HG02870 (cell line): Measurements from ENCODE around the gene SDK1.
"Not testable (repeated sequence)": the region's sequence is repeated elsewhere in the genome, so short reads cannot be mapped to it uniquely, and the experiment has no call there.

ENCODE experiments used
- ATAC-seq: cut with Tn5 transposase; IDR thresholded peaks from one replicate; pipeline ENCODE4 v1.9.1; 2021; ENCODE audit warnings: mild to moderate bottlenecking, moderate library complexity; ENCODE audit not compliant: unreplicated experiment

The SDK1 gene

DNA sequence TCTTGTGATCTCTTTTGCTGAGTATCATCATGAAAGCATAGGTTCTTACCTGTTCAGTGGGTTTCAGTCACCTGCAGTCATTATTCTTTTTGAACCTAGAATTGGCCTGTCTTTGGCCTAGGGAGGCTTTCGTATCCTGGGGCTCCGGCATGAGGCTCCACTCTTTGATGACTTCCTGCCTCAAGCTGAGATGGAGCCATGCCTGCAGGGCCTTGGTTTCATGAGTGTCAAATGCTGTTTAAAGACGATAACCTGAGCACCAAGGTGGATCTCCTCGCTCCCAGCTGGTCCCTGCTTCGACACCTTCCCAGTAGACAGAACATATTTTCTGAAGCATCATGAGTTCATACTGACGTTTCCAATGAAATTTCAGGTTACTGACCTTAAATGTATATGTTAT lies 783.2 kb downstream of the SDK1 start:
- ATAC-seq, result no peak

DNA sequence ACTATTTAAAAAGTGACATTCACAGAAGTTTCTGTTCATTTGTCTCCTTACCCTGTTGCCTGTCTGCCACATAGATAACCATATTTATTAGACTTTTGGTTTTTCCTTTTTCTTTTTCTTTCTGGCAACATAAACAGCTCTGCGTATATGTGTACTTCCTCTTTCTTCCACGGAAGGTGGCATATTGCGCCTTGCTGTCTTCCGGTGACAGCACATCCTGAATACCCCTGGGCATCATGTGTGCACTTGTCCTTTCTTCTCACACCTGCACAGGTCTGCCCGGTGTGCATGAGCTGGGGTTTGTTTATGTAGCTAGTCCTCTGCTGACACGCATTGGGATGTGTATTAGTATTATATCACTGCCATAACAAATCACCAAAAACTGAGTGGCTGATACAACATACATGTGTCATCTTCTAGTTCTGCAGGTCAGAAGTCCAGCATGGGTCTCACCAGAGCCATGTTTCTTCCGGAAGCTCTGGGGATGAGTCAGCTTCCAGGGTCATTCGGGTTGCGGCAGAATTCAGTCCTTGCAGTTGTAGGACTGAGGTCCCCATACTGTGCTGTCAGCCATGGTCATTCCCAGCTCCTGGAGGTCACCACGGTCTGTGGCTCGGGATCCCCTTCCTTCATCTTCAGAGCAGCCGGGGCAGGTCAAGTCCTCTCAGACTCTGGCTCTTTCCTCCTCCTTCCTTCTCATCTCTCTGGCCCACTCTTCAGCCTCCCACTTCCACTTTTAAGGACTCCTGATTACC lies 785.1 kb downstream of the SDK1 start:
- ATAC-seq, result no peak

DNA sequence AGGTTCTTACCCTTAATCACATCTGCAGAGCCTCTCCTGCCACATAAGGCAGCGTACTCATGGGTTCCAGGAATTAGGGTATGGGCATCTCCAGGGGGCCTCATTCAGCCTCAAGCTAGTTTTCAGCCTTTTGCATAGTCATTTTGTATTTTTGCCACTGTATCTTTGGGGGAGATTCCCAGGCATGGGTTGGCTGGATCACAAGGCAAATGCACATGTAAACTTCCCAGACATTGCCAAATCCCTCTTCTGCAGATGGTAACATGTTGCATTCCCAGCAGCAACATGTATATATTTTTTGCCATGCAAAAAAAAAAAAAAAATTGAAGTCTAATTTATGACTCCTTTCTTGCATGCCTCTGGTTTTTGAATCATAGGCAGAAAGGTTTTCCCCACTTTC lies 785.7 kb downstream of the SDK1 start:
- ATAC-seq, result no peak

DNA sequence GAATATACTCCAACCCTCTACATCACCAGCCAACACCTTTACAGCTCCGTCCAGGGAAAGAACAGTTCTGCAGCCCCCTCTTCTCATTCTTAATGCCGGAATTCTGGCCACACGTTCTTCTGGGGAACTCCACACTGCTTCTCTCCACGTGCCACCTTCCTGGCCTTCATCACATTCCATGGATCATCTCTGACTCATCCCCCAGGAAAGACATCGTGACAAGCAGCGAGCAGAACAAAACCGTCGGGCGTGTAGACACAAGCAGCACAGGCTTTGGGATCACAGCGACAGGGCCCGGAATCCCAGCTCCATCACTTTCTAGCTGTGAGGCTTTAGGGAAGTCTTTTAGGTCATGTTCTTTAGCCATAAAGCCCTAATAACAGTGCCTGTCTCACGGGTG lies 790.7 kb downstream of the SDK1 start:
- no peak for ATAC-seq

DNA sequence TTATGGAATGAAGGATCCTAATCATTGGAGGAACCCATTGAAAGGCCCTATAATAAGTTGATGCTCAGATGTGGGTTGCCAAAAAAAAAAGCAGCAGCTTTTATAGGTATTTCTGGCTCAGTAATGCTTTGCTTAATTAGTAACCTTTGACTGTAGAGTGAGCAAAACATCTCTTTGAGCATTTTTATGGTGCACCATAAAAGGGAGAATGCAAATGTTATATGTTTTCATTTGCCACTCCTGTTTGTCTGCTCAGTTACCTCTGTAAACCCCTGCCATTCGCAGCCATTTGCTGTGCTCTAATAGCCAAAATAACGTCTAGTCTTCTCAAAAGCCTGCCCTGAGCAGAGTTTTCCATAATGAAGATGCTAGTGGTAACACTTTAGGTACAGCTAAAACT lies 792.0 kb downstream of the SDK1 start:
- ATAC-seq, result no peak

DNA sequence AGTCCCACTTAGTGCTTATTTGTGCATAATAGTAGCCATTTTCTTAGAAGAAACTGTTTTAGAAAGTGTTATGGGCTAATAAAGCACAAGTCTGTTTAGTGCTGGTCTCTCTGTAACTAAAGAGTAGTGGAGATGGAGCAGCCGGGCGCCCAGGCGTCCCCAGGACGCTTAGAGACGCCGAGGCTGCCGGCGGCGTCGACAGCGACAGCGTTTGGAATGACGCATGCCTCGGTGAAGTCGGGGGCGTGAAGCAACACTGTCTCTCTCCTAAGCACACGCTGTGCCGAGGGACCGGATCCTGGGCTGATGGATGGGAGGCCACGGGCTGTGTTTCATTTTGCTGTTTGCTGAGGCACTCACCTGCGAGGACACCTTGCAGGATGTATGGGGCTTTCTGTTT lies 792.4 kb downstream of the SDK1 start:
- ATAC-seq, result no peak

DNA sequence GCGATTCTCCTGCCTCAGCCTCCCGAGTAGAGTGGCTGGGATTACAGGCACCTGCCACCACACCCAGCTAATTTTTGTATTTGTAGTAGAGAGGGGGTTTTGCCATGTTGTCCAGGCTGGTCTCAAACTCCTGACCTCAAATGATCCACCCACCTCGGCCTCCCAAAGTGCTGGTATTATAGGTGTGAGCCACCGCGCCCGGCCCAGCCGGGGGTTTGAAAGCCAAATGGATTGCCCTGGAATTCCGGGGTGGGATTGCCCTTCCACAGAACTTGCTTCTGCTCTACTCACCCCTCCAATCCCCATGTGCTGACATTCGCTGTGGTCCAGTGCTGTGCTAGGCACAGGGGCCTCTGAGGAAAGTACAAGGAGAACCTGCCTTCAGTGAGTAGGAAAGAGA lies 793.1 kb downstream of the SDK1 start:
- not testable (repeated sequence) for ATAC-seq

DNA sequence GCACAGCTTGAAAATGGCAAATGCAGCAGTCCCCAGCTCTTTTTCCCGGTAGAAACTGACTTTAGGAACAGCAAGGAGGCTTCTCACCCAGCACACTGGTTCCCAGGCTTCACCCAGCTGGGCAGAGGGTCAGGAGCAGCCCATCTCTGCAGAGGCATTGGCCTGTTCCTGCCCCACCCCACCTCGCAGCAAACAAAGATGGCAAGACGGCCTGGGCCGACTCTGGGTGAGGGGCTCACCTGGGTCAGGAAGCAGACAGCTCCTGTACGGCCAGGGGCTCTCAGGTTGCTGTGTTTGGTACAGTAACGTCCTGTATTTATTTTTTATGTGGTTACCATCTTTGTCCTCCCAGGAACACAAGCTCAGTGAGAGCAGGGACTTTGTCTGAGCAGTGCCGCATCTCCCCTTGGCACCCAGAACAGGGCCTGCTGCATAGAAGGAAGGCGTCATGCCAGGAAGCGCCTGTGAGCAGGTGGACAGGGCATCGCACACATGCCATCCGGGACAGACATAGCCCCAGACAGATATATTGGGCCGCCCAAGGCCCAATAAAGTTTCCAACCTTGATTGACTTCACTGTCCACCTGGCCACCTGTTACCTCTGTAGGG lies 796.1 kb downstream of the SDK1 start:
- no peak for ATAC-seq

DNA sequence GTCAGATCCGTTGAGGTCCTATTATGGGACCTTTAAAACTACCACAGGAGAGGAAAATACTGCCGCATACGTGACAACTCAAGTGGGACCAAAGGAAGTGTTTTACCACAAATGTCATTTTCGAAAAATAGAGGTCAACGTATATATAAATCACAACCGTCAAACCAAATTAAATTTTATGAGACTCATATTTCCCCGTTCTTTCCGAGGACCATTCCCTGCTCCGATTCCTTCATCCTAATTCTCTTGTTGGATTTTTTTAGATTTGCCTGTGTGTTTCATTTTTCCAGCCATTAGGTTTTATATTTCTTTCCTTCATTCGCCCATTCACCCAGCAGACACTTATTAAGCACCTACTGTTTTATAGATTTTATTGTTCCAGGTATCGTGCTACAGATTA lies 797.1 kb downstream of the SDK1 start:
- no peak for ATAC-seq

DNA sequence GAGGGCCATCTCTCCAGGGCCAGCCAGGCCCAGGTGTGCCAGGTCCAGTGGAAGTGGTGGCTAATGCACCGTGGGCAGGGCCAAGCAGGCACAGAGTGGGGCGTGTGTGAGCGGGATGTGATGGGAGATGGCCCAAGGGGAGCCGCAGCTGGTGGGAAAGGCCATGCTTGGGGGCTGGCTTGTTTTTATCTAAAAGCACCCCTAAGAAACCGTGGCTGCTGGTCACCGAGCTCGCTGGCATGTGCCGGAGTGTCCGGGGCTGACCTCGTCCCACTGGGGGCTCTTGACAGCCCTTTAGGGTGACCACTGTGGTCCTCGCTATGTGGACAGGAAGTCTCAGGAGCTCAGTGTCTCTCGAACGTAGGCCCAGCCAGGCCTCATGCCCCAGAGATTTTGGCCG lies 798.6 kb downstream of the SDK1 start:
- no peak for ATAC-seq

DNA sequence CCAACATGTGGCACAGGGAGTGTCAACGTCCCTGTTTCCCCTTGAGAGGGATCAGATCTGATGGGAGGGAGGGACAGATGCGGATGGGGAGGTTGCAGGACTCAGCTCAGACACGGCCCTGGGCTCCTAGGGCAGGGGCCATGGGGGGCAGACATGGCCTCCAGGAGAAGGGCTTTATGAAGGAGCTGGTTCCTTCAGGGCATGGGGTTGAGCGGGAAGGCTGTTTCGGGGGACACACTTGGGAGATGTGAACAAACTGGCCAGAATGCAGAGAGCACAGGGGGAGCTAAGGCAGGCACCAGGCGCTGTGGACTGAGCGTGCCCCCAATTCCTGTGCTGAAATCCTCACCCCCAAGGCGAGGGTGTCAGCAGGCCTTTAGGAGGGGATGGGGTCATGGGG lies 799.1 kb downstream of the SDK1 start:
- ATAC-seq, result no peak

DNA sequence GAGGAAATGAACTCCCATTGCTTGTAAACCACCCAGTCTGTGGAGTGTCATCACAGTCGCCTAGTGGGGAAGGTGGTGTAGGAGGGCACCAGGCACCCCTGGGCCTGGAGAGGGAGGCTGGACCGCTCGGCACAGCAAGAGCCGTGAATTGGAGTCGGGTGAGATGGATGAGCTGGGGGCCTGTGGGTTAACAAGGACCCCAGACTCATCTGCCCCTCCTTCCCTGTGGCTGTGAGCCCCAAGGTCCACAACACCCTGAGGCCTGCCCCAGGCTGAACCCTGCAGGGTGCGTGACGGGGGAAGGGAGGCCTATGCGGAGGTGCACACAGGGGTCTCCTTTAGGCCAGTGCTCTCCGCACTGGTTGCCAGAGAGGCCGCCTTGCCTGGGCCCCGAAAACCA lies 799.6 kb downstream of the SDK1 start:
- ATAC-seq, result no peak

DNA sequence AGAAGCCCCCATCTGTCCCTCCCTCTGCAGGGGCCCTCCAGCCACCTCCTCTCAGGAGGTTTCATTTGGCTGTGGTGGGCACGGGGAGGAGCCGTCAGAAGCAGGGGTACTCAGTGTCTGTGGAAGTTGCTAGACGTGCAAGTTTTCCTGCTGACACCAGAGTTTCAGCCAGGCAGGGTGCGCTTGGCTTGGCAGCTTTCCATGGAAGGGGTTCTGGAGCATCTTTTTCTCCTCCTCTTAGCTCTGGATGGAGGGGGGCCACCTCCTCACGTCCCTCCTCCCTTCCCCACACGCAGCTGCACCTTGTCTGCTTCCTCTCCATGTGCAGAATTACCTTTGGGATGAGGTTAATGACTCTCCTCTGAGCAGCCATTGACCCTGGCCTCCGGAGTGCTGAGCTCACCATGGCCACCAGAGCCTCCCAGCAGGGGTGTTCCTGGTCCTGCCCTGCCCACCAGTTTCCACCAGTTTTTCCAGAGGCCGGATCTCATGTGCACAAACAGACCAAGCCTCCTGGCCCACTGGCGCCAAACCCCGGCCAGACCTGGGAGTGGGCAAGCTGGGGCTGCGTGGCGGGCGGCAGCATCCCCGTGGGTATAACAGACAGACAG lies 801.3 kb downstream of the SDK1 start:
- ATAC-seq, result no peak

DNA sequence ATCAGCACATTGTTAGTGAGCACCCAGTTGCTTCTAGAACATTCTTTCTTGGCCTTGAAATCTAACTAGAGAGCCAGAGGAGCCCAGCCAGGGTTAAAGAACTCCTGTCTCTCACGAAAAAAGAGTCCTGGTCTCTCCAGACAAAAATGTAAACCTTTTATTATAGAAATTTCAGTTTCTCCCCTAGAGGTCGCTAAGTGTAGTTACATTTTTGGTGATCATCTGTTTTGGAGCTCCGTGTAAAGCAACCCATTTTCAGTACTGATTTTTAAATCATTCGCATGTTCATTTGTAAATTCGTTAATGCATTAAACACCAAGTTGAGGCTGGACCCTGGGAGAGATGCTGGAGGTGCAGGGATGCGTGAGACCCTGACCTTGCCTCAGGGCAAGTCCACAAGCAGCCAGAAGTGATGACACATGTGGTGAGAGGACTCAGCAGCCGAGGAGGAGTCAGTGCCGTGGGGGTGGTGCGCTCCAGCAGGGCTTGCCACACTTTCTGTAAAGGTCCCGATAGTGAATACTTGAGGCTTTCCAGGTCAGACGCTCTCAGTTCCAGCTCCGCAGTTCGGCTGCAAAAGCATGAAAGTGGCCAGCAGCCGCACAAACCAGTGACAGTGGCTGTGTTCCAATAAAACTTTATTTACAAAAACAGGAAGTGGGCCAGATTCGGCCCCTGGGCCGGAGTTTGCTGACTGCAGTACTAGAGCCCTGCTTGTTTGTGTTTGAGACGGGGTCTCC lies 802.5 kb downstream of the SDK1 start:
- ATAC-seq, result no peak

DNA sequence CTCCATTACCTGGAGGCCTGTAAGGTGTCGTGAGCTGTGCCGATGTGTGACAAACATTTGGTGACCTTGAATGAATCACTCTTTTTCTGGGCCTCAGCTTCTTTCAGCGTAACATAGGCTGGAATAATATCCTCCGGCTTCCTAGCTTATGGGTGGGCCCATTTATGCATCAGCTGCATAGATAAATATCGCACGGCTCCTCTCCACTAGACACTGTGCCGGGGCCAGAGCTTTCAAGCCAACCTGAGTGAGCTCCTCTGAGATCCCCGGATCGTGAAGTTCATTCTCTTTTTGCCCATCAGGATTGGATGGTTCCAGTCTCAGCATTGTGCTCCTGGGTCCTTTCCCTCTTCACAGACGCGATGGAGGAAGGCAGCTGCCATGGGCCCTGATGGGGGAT lies 806.8 kb downstream of the SDK1 start:
- no peak for ATAC-seq

DNA sequence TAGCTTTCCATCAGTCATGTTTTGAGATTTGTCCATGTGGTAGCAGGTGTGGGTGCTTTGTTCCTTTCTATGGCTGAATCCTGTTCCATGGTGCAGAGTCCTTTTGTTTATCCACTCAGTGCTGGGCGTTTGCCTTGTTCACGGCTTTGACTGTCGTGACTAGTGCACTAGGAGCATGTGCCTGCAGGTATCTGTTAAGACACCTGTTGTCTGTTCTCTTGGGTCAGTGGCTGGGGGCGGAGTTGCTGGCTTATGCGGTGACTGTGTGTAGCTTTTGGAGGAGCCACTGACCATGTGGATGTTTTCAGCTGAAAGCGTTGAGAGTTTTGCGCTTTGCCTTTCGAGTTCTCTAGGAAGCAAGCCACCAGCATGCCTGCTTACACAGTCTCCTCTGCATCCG lies 807.9 kb downstream of the SDK1 start:
- ATAC-seq, result no peak

DNA sequence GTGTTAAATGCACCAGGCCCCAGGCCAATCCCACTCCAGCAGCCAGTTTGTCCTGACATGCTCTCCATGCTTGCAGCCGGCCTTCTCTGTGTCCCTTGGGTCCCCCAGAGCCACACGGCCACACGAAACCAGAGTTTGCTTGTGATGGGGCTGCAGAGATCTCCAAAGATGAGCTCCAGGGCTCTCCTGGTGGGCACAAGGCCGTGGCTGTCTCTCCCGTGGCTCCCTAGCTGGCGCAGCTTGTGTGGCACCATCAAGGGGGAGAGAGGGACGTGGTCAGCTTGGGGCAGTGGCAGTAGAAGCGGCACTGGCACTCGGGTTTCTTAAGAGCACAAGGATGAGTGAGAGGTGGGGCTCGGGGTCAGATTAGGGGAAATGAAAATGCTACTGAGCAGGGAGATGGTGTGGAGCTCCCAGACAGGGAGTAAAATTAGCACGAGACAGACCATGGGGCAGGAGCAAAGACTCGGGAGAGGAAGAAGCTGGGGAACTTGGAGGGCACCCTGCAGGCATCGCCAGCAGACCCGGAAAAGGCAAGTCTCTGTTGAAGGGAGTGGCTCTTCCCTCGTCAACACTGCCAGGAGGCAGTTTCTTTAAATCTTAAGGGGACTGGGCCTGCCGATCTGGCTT lies 808.5 kb downstream of the SDK1 start:
- ATAC-seq, result no peak

DNA sequence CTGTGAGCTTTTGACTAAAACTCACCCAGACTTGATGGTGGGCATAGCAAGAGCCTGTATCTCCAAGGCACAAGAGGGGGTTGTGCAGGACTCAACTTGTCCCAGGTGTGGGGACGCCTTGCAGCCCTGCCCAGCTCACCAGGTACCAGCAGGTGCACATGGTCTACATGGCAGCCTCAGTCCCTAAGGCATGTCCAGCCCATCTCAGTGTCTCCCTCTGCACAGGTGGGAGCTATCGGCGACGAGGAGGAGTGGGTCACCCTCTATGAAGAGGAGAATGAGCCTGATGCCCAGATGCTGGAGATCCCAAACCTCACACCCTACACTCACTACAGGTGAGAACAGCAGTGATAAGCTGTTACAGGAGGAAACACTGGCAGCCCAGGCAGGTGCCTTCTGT lies 809.4 kb downstream of the SDK1 start:
- no peak for ATAC-seq

DNA sequence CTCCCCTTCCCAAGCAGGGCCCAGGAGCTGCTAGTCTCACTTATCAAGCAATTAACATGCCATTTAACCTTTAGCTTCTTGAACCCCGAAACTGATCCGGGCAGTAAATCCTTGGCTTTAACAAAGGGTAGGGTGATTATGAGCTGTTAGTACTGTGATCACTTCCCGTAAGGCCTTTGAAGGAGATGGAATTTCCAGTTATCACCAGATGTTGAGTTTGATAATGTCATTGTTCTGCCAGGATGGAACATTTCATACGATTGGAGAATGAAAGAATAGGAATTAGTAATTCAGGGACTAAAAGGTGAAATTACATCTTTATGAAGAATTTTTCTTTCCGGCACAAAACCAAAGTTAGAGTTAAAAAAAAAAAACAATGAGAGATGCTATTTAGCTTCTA lies 810.1 kb downstream of the SDK1 start:
- ATAC-seq, result no peak

DNA sequence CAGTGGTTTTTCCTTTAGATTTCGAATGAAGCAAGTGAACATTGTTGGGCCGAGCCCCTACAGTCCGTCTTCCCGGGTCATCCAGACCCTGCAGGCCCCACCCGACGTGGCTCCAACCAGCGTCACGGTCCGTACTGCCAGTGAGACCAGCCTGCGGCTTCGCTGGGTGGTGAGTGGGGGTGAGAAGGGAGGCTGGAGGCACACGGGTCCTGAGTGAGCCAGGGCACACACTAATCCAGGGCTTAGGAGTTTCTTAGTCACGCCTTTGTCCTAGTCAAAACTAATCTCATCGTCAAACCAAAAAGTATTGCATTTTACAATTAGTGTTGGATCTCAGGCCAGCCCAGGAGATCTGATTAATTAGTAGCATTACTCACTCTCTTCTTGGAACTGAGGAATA lies 812.2 kb downstream of the SDK1 start:
- ATAC-seq, result no peak

DNA sequence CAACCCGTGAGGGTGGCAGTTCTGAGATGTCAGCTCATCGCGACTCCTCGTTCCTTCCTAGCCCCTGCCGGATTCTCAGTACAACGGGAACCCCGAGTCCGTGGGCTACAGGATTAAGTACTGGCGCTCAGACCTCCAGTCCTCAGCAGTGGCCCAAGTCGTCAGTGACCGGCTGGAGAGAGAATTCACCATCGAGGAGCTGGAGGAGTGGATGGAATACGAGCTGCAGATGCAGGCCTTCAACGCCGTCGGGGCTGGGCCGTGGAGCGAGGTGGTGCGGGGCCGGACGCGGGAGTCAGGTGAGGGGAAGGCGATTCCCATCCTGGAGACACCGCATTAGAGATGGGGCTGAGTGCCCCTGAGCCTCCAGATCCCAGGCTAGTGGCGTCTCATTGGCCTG lies 812.9 kb downstream of the SDK1 start:
- no peak for ATAC-seq
